B cell (primary cell): Measurements from ENCODE around the gene EEF1A2. TPM values are rescaled to one million over a fixed set of nuclear protein-coding genes. Genes with fewer than 3 reads are reported as not detected.
A peak's percentile ranks its signal among the peaks of the same experiment; 100 is the strongest.

ENCODE experiments used
- ATAC-seq: fragments of 200-7000 bp; cut with Tn5 transposase; one replicate; pipeline ENCODE4 v1.10.0; 2021; ENCODE audit warnings: low read depth, mild to moderate bottlenecking, moderate number of reproducible peaks, moderate library complexity
- CTCF ChIA-PET: fragments of 350-600 bp; sonication (Branson Sonifier 250); formaldehyde crosslinking; loops from one replicate; lab custom pipeline; 2021; ENCODE audit warnings: antibody characterized with exemption, inconsistent platforms; lab: Charles Lee
- POLR2A ChIA-PET: fragments of 350-600 bp; sonication (Branson Sonifier 250); formaldehyde crosslinking; loops from one replicate; lab custom pipeline; 2021; ENCODE audit warnings: antibody characterized with exemption; lab: Charles Lee
- DNase-seq: peaks from one replicate; pipeline ENCODE4 v3.0.0; 2013
- H2AFZ ChIP-seq: 2 replicates; pipeline ENCODE4 v1.6.1; 2012; ENCODE audit warnings: mild to moderate bottlenecking, low read depth, low read length; ENCODE audit not compliant: insufficient read depth, poor library complexity, severe bottlenecking
- H3K27ac ChIP-seq, 2 donors: 1 replicate in 1 of 2; 2 replicates in 1 of 2; pipeline ENCODE4 v1.5.1; 2012 to 2013; ENCODE audit warnings: low read length in 2 of 2, mild to moderate bottlenecking in 2 of 2, moderate library complexity in 1 of 2
- H3K27me3 ChIP-seq, 4 experiments: fragments of 200-600 bp in 1 of 4; sonication (generic) in 1 of 4; replicated peaks in 1 of 4; 1 replicate in 2 of 4; 2 replicates in 2 of 4; pipeline versions ENCODE4 v1.6.1 to v1.7.0; 2013 to 2016; ENCODE audit warnings: low read length in 3 of 4, mild to moderate bottlenecking in 2 of 4, mixed read lengths in 1 of 4, moderate library complexity in 1 of 4; ENCODE audit not compliant: insufficient read depth in 4 of 4, control insufficient read depth in 3 of 4; ENCODE audit errors: control extremely low read depth in 1 of 4
- H3K36me3 ChIP-seq, 2 experiments: replicated peaks in 1 of 2; 1 replicate in 1 of 2; 2 replicates in 1 of 2; pipeline versions ENCODE4 v1.6.1 to v1.7.1; 2013; ENCODE audit warnings: low read length in 1 of 2; ENCODE audit not compliant: insufficient read depth in 2 of 2, control insufficient read depth in 1 of 2; ENCODE audit errors: control extremely low read depth in 1 of 2, extremely low read depth in 1 of 2
- H3K4me1 ChIP-seq, 2 donors: fragments of 200-600 bp in 1 of 2; sonication (generic) in 1 of 2; 1 replicate in 1 of 2; 2 replicates in 1 of 2; pipeline versions ENCODE4 v1.5.1 to v1.6.1; 2013 to 2017; ENCODE audit warnings: low read length in 2 of 2; ENCODE audit not compliant: control insufficient read depth in 2 of 2, insufficient read depth in 2 of 2
- H3K4me2 ChIP-seq: replicated peaks from 2 replicates; pipeline ENCODE3; 2012; ENCODE audit warnings: mild to moderate bottlenecking, low read depth, low read length; ENCODE audit not compliant: poor library complexity, severe bottlenecking
- H3K4me3 ChIP-seq, 5 experiments: fragments of 200-600 bp in 1 of 5; sonication (generic) in 1 of 5; 1 replicate in 3 of 5; 2 replicates in 2 of 5; pipeline versions ENCODE4 v1.5.1 to v1.7.0; 2011 to 2016; ENCODE audit warnings: low read length in 4 of 5, mild to moderate bottlenecking in 4 of 5, low read depth in 2 of 5, control low read depth in 1 of 5, moderate library complexity in 1 of 5; ENCODE audit not compliant: insufficient read depth in 1 of 5; ENCODE audit errors: control extremely low read depth in 1 of 5, extremely low read depth in 1 of 5
- H3K79me2 ChIP-seq: fragments of 200-600 bp; sonication (generic); one replicate; pipeline ENCODE4 v1.6.0; 2016; ENCODE audit warnings: low read length; ENCODE audit not compliant: control insufficient read depth, insufficient read depth
- H3K9ac ChIP-seq: fragments of 200-600 bp; sonication (generic); 2 replicates; pipeline ENCODE4 v1.6.1; 2017; ENCODE audit warnings: mild to moderate bottlenecking, low read length, moderate library complexity
- H3K9me3 ChIP-seq, 3 donors: one replicate each; pipeline versions ENCODE4 v1.6.1 to v1.7.1; 2013; ENCODE audit warnings: low read length in 2 of 3; ENCODE audit not compliant: control insufficient read depth in 2 of 3, insufficient read depth in 1 of 3; ENCODE audit errors: control extremely low read depth in 1 of 3
- H4K20me1 ChIP-seq: 2 replicates; pipeline ENCODE4 v1.6.0; 2012; ENCODE audit warnings: mild to moderate bottlenecking, low read length; ENCODE audit not compliant: insufficient read depth, control insufficient read depth, poor library complexity, severe bottlenecking
- H3K27ac Mint-ChIP-seq: one replicate; pipeline ENCODE4 v1.8.0; 2021; ENCODE audit warnings: mixed read lengths
- H3K27me3 Mint-ChIP-seq: one replicate; pipeline ENCODE4 v1.8.0; 2021; ENCODE audit warnings: mixed read lengths
- H3K4me1 Mint-ChIP-seq: one replicate; pipeline ENCODE4 v1.8.0; 2021; ENCODE audit warnings: mixed read lengths
- H3K4me3 Mint-ChIP-seq: one replicate; pipeline ENCODE4 v1.8.0; 2021; ENCODE audit warnings: mixed read lengths
- H3K9me3 Mint-ChIP-seq: one replicate; pipeline ENCODE4 v1.8.0; 2022; ENCODE audit warnings: mixed read lengths; ENCODE audit not compliant: insufficient read depth
- EZH2 ChIP-seq: IDR thresholded peaks from 2 replicates; pipeline ENCODE4 v1.6.1; 2012; ENCODE audit warnings: borderline replicate concordance, low read depth, mild to moderate bottlenecking, moderate library complexity, low read length; ENCODE audit not compliant: insufficient read depth, poor library complexity, severe bottlenecking
- WGBS: methylation state at CpG from one replicate; pipeline ENCODE4 v1.1.5; 2013; ENCODE audit warnings: missing lambda C conversion rate; ENCODE audit not compliant: insufficient coverage; 5-methylcytosine and 5-hydroxymethylcytosine counted together
- intact Hi-C: fragments of 100-400 bp; cut with micrococcal nuclease; formaldehyde crosslinking; loops from one replicate; pipeline ENCODE4 v1.10.0; 2022
- polyA plus RNA-seq: library from polyadenylated mRNA; depleted of rRNA; stranded (reverse); fragments of >200 nt; gene quantifications from 2 replicates; pipeline ENCODE4 v1.2.3, GENCODE V29; 2012
- total RNA-seq, 2 donors: library from RNA; stranded (reverse); fragments of 120-200 nt in 1 of 2; gene quantifications; 1 replicate in 1 of 2; 2 replicates in 1 of 2; pipeline versions ENCODE4 v1.2.3 to v1.2.4, GENCODE V29; 2013 to 2022
- TF ChIP-seq, protein P1 (sequence below): fragments of 200-600 bp; IDR thresholded peaks from one replicate; pipeline ENCODE4 v1.8.0; 2022; ENCODE audit warnings: antibody characterized with exemption, mild to moderate bottlenecking

The EEF1A2 gene
- total and polyA plus RNA-seq, 2 donors (not counting 1 experiment from before 2014, with no cell fraction given): 2.2 to 2.9 TPM

- CTCF ChIA-PET: interaction anchor here (1.0 to 1.9 kb wide), 4 partner anchors 8 to 78 kb away, joined by 3 to 8 read pairs (median 3); partner anchors contain the start of gene PTK6
- Histone ChIP-seq H3K9me3 (no peaks in the 10 kb centered on the region), H4K20me1 (no peaks in the 10 kb centered on the region), H3K27me3 (peaks cover 0 to 8% (median 1%) of the 10 kb centered on the region in 4 experiments), H3K4me2 (no peak overlapping the region), H3K27ac (no peak overlapping the region), H3K4me1 (peaks cover 41 to 72% of the 10 kb centered on the region in 2 donors), H3K79me2 (no peaks in the 10 kb centered on the region), H3K9ac (no peak overlapping the region), H3K36me3 (no peaks in the 10 kb centered on the region), H2AFZ (no peak overlapping the region), H3K4me3 (no peak overlapping the region)
- no peak for ATAC-seq
- H3K27ac Mint-ChIP-seq: peak overlapping the region; percentile 46
- TF ChIP-seq, protein P1, sequence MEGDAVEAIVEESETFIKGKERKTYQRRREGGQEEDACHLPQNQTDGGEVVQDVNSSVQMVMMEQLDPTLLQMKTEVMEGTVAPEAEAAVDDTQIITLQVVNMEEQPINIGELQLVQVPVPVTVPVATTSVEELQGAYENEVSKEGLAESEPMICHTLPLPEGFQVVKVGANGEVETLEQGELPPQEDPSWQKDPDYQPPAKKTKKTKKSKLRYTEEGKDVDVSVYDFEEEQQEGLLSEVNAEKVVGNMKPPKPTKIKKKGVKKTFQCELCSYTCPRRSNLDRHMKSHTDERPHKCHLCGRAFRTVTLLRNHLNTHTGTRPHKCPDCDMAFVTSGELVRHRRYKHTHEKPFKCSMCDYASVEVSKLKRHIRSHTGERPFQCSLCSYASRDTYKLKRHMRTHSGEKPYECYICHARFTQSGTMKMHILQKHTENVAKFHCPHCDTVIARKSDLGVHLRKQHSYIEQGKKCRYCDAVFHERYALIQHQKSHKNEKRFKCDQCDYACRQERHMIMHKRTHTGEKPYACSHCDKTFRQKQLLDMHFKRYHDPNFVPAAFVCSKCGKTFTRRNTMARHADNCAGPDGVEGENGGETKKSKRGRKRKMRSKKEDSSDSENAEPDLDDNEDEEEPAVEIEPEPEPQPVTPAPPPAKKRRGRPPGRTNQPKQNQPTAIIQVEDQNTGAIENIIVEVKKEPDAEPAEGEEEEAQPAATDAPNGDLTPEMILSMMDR: no peak
- no peak for TF ChIP-seq EZH2
- intact Hi-C loops: no loop called here
- H3K4me3 Mint-ChIP-seq: no peak overlapping the region
- DNase-seq: no peak
- WGBS: 64% methylated on average over 58 of the region's 58 CpGs
- H3K9me3 Mint-ChIP-seq: no peaks in the 10 kb centered on the region
- no peaks in the 10 kb centered on the region for H3K27me3 Mint-ChIP-seq
- POLR2A ChIA-PET: interaction anchor here (0.6 kb wide), 1 partner anchor 137 kb away, joined by 3 read pairs; no protein-coding TSS in a partner anchor
- peaks cover 64% of the 10 kb centered on the region for H3K4me1 Mint-ChIP-seq
Observed at GRCh38 chr20:63546956-63547724, 48.3 kb upstream of the EEF1A2 start.
